IPS-NIHi7 (cell line): ENCODE measurements around the gene TMEM248.
"Not testable (repeated sequence)": the region's sequence is repeated elsewhere in the genome, so short reads cannot be mapped to it uniquely, and the experiment has no call there.

Experiments used
- DNase-seq: peaks from one replicate; pipeline ENCODE4 v3.0.0; 2012; ENCODE audit warnings: mixed read lengths; ENCODE audit errors: extremely low spot score

Gene TMEM248, protein sequence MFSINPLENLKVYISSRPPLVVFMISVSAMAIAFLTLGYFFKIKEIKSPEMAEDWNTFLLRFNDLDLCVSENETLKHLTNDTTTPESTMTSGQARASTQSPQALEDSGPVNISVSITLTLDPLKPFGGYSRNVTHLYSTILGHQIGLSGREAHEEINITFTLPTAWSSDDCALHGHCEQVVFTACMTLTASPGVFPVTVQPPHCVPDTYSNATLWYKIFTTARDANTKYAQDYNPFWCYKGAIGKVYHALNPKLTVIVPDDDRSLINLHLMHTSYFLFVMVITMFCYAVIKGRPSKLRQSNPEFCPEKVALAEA

DNA sequence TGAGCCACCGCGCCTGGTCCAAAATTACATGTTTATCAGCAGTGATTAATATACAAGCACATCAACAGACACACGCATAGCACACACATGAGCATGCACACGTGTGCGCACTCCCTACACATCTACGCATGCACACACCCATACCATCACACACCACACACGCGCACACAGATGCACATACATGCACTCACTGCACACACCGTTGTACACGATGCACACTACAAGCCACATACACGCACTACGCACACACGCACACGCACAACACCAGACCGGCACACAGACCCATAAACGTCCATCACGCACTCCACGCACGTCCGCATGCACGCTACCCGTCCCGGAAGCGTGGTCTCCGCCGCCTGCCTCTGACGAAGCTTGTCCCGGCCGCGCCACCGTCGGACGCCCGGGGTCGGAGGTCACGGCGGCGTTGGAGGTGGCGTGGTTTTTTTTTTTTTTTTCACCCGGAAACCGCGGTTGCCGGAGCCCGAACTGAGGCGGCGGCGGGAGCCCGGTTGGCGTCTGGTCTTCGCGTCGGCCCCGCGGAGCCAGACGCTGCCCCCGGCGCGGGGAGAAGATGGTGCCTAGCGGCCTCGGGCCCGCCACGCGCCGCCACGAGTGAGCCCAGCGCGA is at the start of gene TMEM248:
Gene TMEM248 (plus strand): TSS at position 457 of the 627 bp plus-strand sequence. CDS start 20,641 bp downstream, outside the sequence.
- DNase-seq: peak; percentile 73

DNA sequence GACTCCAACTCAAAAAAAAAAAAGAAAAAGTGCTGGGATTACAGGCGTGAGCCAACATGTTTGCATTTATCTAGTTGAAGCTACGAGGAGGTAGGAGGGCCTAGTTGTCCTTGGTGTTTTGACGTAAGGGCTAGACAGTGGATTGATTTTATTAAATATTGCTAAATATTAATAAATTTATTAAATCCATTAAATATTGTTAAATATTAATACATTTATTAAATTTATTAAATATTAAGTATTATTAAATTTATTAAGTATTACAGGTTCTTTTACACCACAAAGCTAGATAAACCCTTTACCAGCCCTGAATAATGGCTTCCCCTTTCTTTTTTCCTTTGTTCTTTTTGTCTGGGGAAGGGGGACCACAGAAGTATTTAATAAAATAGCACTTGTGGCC is 47.5 kb upstream of the TMEM248 start:
- no peak for DNase-seq

DNA sequence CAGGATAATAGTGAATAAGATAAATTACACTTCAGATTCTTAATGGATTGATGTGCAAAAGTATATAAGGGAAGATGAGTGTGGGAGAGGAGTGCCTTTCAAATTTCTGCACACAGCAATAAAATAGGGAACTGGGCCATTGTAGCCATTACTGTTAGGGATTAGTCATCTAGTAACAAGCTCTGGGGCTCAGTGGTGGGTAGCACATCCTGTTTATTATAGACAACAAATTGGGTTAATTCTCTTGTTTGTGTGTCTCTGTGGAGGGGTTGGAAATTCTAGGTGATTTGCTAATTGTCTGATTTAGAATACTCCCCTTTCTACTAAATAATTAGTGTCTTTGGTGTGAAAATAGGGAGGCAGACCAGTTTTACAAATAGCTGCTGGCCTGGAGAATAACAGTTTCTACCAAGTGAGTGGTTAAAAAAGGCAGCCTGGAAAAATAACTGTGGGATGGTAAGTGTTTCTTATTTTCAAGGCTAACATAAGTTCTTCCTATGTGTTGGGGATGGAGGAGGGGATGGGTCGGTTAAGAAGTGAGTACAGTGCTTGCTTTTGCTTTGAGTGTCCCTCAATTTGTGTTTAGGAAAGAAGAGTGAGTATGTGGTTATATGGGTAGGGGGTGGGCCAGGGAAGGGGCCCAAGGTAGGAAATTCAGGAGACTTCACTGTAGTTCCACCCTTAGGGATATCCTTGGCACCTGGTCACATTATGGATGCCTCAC is 43.3 kb upstream of the TMEM248 start:
- no peak for DNase-seq

DNA sequence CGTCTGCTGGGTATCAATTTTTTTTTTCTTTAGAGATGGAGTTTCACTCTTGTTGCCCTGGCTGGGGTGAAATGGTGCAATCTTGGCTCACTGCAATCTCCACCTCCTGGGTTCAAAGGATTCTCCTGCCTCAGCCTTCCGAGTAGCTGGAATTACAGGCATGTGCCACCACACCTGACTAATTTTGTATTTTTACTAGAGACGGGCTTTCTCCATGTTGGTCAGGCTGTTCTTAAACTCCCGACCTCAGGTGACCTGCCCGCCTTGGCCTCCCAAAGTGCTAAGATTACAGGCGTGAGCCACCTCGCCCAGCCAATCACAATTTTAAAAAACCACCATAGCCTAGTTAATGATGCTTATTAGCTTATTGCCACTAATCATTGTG is 42.7 kb upstream of the TMEM248 start:
- not testable (repeated sequence) for DNase-seq

DNA sequence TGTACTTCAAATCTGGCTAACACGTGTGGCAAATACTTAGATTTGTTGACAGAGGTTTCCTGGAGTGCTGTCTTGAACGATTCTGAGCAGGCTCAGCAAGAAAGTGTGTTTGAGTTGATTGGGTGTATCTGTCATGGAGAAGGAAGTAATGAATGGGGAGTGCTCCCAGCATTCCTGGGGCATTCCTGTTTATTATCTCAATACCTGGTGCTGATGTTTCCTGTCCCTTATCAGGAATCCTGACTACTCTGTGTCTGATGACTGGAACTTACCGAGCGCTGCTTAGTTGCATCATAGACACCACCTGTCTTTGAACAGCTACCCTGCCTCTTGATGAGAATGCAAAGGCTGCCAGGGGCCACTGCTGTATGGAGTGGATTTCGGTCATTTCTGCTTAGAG is 41.0 kb upstream of the TMEM248 start:
- no peak for DNase-seq

DNA sequence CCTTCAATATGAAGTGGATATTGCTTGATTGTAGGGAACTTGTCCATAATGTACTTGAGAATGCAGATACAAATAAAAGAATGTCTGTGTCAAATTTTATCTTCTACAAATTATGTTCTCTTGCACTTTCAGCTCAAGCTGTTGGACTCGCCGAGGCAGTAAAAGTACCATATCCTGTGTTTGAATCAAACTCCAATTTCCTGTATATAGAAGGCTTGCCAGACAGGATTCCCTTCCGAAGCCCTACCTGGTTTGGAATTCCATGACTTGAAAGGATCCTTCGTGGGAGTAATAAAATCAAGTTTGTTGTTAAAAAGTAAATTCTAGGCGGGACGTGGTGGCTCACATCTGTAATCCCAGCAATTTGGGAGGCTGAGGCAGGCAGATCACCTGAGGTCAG is 40.4 kb upstream of the TMEM248 start:
- not testable (repeated sequence) for DNase-seq

DNA sequence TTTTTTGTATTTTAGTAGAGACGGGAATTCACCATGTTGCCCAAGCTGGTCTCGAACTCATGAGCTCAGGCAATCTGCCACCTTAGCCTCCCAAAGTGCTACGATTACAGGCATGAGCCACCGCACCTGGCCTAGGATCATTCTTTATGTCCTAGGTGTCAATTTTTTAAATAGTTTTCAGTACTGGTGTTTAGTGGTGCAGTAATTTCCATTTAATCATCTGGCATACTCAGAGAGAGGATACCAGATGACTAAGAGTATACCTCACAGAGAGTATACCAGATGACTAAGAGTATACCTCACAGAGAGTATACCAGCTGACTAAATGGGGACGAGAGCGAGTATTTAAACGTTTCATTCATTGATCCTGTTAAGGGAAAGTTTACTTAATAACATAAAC is 37.3 kb upstream of the TMEM248 start:
- DNase-seq: no peak

DNA sequence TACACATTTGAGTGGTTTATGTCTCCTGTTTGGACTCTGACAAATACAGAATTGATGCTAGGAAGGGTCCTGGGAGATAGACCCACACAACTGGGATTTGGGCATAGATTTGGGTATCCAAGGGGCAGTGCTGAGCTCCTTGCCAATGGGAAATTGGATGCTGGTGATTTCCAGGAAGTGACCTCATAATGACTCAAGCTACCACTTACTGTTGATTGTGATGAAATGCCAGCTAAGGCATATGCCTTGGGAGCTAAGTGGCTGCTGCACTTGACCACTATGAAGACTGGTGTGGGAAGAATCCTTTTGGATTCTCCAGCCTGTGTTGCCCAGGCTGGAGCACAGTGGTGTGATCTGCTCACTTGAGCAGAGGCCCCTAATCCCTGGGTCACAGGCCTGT is 36.5 kb upstream of the TMEM248 start:
- DNase-seq: not testable (repeated sequence)

DNA sequence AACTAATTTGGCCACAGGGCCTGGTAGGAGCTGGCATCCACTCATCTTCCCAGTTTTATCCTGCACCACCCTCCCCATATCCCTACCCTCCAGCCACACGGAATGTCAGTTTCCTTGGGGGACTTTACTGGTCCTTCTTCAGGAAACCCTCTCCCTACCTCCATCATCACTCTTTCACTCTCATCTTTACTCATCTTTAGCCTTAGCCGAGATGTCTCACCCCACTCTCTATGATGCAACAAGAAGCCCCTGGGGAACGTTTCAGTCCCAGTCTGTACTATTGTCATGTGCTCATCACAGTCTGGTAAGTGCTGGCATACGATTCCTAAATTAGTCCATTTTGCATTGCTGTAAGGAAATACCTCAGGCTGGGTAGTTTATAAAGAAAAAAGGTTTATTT is 34.9 kb upstream of the TMEM248 start:
- no peak for DNase-seq

DNA sequence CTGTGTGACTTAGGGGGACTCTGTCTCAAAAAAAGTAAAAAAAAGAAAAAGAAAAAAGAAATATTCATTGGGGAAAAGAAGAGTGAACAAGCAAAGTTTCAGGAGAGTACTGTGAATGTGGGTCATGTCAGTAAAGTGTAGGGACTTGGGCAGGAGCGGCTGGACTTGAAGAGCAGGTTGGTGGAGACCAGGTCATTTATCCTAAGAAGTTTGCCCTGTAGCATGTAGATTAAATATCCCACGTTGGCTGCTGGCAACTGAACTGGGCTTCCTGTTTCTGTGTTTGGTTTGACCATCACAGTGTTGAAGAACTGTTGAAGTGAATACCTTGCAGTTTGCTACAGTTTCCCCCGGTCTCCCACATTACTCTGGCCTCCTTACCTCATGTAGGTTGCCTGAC is 32.8 kb upstream of the TMEM248 start:
- DNase-seq: not testable (repeated sequence)

DNA sequence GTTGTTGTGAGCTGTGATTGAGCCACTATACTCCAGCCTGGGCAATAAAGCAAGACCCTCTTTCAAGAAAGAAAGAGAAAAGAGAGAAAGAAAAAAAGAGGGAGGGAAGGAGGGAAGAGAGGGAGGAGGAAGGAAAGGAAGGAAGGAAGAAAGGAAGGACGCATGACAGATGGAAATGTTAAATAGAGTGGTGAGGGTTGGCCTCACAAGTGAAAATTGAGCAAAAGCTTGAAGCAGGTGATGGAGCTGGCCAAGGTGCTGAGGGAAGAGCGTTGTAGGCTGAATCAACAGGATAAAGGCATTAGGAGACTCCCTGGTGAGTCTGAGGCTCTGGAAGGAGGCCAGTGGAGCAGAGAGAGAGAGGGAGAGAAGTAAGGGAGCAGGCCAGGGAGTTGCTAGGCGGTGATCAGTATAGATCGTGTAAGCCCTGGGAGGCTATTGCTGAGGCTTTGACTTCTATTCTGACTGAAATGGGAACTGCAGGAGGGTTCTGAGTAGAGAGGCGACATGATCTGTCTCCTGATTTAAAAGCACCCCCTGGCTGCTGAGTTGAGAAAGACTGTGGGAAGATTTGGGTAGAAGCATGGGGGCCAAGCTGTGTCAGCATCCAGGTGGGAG is 26.5 kb upstream of the TMEM248 start:
- peak; percentile 43 for DNase-seq

DNA sequence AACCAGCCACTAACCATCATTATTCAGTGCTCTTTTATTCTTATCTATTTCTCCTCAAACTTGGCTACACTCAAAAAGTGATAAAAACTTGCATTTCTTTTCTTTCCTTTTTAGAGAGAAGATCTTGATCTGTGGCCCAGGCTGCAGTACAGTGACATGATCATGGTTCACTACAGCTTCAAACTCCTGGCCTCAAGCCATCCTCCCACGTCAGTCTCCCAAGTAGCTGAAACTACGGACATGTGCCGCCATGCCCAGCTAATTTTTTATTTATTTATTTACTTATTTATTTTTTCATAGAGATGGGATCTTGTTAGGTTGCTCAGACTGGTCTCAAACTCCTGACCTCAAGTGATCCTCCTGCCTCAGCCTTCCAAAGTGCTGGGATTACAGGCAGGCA is 24.6 kb upstream of the TMEM248 start:
- no peak for DNase-seq

DNA sequence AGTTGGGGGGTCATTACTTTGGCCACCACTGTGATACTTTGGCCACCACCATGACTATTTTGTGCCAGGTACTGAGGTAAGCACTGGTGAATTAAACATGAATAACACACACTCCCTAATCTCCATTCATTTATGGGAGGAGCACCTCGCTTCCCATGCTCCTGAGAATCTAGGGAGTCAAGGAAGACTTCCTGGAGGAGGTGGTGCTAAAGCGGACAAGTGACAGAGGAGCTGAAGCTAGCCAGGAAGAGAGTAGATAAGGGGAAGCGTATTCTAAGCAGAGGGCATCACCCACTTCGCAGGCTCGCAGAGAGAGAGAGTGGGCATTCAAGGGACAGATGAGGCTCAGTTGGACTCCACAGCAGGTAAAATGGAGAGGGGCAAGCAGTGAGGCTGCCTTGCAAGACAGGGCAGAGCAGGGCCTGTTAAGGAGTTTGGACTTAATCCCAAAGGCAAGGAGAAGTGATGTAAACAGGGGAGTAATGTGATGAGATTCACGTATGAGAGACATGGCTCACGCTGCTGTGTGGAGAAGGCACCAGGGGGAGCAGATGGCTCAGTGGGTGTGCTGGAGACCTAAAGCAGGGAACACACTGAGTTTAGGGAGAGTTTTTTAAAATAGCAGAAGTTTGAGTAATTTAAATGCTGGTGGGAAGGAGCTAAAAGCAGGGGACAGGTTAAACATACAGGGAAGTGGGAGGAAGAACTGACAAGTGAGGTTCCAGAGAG is 21.3 kb upstream of the TMEM248 start:
- DNase-seq: no peak

DNA sequence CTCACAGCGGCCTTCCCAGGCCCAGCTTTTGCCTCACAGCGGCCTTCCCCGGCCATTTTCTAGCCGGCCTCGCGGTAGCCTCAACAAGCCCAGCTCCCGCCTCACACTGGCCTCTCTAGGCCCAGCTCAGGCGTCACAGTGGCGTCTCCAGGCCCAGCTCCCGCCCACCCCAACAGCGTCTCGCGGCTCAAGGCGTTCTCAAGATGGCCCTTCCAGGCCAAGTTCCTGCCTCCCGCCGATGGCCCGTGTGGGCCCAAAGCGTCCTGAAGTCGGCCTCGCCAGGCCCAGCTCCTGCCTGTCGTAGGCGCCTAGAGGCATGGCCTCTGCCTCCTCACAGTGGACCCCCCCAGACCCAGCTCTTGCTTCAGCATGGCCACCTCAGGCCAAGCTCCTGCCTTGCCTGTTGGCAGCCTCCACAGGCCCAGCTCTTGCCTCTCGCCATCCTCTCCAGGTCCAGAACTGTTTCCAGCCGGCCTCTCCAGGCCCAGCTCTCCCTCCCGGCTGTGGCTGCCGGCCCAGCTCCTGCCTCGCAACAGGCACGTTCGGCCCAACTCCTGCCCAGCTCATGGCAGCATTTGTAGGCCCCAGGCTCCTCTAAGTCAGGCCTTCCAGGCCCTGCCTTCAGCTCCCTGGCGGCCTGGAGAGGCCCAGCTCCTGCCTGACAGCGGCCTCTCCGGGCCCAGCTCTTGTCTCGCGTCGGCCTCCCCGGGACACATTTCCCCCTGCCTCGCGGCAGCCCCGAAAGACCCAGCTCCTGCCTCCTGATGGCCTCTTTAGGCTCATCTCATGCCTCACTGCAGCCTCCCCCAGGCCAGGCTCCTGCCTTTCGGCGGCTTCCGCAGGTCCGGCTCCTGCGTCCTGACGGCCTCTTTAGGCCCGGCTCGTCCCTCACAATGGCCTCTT is 18.8 kb upstream of the TMEM248 start:
- no peak for DNase-seq

DNA sequence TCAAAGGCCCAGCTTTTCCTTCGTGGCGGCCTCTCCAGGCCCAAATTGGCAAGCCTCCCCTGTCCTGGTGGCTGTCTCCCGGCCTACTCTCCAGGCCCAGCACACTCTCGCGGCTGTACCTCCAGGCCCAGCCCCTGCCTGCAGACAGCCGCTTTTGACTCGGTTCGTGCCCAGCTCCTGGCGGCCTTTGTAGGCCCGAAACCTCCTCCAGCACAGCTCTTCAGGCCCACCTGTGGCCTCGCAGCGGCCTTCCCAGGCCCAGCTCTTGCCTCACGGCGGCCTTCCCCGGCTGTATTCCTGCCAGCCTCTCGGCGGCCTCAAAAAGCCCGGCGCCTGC is 18.2 kb upstream of the TMEM248 start:
- no peak for DNase-seq

DNA sequence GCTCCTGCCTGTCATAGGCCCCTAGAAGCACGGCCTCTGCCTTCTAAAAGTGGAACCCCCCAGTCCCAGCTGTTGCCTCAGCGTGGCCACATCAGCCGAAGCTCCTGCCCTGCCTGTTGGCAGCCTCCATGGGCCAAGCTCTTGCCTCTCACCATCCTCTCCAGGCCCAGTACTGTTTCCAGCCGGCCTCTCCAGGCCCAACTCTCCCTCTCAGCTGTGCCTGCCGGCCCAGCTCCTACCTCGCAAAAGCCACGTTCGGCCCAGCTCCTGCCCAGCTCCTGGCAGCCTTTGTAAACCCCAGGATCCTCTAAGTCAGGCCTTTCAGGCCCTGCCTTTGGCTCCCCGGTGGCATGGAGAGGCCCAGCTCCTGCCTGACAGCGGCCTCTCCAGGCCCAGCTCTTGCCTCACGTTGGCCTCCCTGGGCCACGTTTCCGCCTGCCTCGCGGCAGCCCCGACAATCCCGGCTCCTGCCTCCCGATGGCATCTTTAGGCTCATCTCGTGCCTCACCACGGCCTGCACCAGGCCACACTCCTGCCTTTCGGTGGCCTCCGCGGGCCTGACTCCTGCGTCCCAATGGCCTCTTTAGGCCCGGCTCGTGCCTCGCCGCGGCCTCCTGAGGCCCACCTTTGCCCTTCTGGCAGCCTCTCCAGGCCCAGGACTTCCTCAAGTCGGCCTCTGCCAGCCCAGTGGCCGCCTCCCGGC is 17.5 kb upstream of the TMEM248 start:
- DNase-seq: no peak

DNA sequence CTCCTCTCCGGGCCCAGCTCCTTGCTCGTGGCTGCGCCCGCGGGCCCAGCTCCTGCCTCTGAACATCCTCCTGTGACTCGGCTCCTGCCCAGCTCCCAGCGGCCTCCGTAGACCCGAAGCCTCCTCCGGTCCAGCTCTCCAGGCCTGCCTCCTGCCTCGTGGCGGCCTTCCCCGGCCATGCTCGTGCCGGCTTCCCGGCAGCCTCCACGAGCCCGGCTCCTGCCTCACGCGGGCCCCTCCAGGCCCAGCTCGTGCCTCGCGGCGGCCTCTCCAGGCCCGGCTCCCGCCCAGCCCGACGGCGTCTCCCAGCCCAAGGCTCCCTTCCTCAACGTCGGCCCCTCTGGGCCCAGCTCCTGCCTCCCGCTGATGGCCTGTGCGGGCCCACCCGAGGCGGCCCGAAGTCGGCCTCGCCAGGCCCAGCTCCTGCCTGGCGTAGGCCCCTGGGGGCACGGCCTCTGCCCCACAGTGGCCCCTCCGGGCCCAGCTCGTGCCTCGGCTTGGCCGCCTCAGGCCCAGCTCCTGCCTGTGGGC is 16.9 kb upstream of the TMEM248 start:
- no peak for DNase-seq

DNA sequence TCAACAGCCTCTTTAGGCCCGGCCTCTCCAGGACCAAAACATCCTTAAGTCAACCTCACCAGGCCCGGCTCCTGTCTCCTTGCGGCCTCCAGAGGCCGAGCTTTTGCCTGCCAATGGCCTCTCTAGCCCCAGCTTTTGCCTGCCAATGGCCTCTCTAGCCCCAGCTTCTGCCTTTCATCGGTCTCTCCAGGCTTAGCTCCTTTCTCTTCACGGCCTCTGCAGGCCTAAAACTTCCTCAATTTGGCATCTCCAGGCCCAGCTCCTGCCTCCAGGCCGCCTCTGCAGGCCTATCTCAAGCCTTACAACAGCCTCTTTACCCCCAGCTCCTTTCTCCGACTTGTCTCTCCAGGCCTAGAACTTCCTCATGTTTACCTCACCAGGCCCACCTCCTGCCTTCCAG is 15.7 kb upstream of the TMEM248 start:
- no peak for DNase-seq

DNA sequence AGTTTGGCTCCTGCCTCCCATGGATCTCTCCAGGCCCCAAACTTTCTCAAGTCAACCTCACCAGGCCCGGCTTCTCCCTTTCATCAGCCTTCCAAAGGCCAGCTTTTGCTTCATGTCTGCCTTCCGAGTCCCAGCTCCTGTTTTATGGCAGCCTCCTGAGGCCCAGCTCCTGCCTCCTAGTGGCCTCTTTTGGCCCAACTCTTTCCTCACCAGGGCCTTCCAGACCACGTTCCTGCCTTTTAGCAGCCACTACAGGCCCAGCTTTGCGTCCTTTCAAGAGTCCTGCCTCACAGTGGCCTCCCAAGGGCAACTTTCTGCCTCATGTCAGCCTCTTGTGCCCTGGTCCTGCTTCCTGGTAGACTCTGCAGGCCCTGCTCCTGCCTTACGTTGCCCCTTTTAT is 15.3 kb upstream of the TMEM248 start:
- DNase-seq: peak; percentile 56

DNA sequence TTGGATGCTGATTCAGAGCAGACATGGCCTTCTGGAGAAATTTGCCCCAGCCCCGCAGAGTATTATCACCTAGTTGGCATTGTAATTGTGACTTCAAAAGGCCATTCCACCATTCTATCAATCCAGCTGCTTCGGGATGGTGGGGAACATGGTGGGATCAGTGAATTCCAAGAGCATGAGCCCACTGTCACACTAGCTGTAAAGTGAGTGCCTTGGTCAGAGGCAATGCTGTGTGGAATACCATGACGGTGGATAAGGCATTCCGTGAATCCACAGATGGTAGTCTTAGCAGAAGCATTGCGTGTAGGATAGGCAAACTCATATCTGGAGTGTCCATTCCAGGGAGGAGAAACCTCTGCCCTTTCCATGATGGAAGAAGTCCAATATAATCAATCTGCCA is 13.3 kb upstream of the TMEM248 start:
- DNase-seq: no peak
